OCI-LY7 (cell line): ENCODE results near the gene SLC9A7.

Experiments used
- CTCF ChIP-seq: fragments of 200-600 bp; sonication (generic); conservative IDR thresholded peaks from 2 replicates; pipeline ENCODE4 v1.5.1; 2014; ENCODE audit warnings: mild to moderate bottlenecking, antibody characterized with exemption, low read length, moderate library complexity, mixed read lengths
- EZH2phosphoT487 ChIP-seq: fragments of 200-600 bp; sonication (generic); IDR thresholded peaks from 2 replicates; pipeline ENCODE4 v1.6.1; 2018; ENCODE audit warnings: low read depth, borderline replicate concordance, mild to moderate bottlenecking, mixed run types, antibody characterized with exemption, low read length, moderate library complexity, mixed read lengths

DNA sequence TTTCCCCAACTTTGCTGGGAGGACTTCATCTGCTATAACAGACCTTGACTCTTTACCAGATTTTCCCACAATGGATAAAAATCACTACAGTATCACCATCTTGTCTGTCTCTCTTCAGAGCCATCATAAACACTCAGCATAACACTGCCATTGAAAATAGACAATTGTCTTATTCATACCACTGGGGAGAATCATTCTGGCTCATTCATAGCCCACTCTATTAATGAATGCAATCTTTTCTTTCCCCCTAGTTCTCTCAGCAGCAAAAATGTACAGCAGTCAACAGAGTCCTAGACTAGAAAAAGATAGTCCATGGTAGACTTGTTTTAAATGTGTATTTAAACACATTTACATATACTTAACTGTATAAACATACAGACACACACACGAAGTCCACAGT lies 19.2 kb downstream of the SLC9A7 start:
- TF ChIP-seq CTCF (no peak), EZH2phosphoT487 (no peak)
